ENCODE data around the gene ANTKMT.

DNA sequence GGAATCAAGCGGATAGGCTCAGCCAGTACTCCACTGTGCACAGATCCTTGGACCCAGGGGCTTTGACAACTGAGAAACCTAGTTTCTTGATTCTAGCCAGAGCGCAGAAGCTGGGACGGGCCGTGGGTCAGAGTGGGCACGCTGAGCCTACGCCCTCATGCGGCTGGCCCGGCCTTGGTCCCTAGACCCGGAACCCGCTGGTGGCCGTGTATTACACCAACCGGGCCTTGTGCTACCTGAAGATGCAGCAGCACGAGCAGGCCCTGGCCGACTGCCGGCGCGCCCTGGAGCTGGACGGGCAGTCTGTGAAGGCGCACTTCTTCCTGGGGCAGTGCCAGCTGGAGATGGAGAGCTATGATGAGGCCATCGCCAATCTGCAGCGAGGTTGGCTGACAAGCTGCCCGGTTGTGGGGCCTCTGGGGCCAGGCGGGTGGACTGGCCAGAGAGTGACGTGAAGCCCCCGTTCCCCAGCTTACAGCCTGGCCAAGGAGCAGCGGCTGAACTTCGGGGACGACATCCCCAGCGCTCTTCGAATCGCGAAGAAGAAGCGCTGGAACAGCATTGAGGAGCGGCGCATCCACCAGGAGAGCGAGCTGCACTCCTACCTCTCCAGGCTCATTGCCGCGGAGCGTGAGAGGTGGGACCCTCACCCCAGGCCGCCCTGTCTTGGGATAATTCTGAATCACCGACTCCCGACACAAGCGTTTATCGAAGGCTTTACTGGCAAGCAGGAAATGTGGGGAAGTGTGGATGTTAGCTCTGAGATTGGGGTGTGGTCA lies 39.8 kb upstream of the ANTKMT start:
- TF ChIP-seq, protein P1, sequence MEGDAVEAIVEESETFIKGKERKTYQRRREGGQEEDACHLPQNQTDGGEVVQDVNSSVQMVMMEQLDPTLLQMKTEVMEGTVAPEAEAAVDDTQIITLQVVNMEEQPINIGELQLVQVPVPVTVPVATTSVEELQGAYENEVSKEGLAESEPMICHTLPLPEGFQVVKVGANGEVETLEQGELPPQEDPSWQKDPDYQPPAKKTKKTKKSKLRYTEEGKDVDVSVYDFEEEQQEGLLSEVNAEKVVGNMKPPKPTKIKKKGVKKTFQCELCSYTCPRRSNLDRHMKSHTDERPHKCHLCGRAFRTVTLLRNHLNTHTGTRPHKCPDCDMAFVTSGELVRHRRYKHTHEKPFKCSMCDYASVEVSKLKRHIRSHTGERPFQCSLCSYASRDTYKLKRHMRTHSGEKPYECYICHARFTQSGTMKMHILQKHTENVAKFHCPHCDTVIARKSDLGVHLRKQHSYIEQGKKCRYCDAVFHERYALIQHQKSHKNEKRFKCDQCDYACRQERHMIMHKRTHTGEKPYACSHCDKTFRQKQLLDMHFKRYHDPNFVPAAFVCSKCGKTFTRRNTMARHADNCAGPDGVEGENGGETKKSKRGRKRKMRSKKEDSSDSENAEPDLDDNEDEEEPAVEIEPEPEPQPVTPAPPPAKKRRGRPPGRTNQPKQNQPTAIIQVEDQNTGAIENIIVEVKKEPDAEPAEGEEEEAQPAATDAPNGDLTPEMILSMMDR (conservative IDR thresholded peaks at IDR 0.05; ENCODE audit: low read length): no peak
- no peak for TF ChIP-seq EZH2phosphoT487 (IDR thresholded peaks at IDR 0.05; ENCODE audit: borderline replicate concordance)
